Glutamatergic neuron (in vitro differentiated cells): ENCODE results near the gene COL15A1. TPM values are rescaled to one million over a fixed set of nuclear protein-coding genes. Genes with fewer than 3 reads are reported as not detected.
A peak's percentile ranks its signal among the peaks of the same experiment; 100 is the strongest.

ENCODE experiments used
- DNase-seq: peaks from one replicate; pipeline ENCODE4 v3.0.0; 2022
- H3K27ac Mint-ChIP-seq: one replicate; pipeline ENCODE4 v1.8.0; 2020; ENCODE audit warnings: mild to moderate bottlenecking, mixed read lengths, inconsistent platforms; ENCODE audit not compliant: unreplicated experiment
- H3K27me3 Mint-ChIP-seq: one replicate; pipeline ENCODE4 v1.8.0; 2020; ENCODE audit warnings: mild to moderate bottlenecking, moderate library complexity, mixed read lengths, inconsistent platforms; ENCODE audit not compliant: unreplicated experiment
- H3K36me3 Mint-ChIP-seq: one replicate; pipeline ENCODE4 v1.8.0; 2020; ENCODE audit warnings: mild to moderate bottlenecking, mixed read lengths, inconsistent platforms; ENCODE audit not compliant: unreplicated experiment
- H3K4me1 Mint-ChIP-seq: one replicate; pipeline ENCODE4 v1.8.0; 2020; ENCODE audit warnings: mild to moderate bottlenecking, low read depth, mixed read lengths, inconsistent platforms; ENCODE audit not compliant: unreplicated experiment
- H3K4me3 Mint-ChIP-seq: one replicate; pipeline ENCODE4 v1.8.0; 2020; ENCODE audit warnings: mild to moderate bottlenecking, mixed read lengths, inconsistent platforms; ENCODE audit not compliant: unreplicated experiment
- H3K9me3 Mint-ChIP-seq: one replicate; pipeline ENCODE4 v1.8.0; 2020; ENCODE audit warnings: mild to moderate bottlenecking, moderate library complexity, mixed read lengths, inconsistent platforms; ENCODE audit not compliant: unreplicated experiment
- CTCF ChIP-seq: fragments of 200-600 bp; sonication (generic); IDR thresholded peaks from one replicate; pipeline ENCODE4 v1.5.0; 2021; ENCODE audit not compliant: partially characterized antibody, unreplicated experiment
- total RNA-seq: library from RNA; stranded (reverse); fragmentation: NEBNext Ultra II Directional; extraction: Animal tissue kit (Norgen Biotek cat#: 25700); gene quantifications from one replicate; pipeline ENCODE4 v1.2.1, GENCODE V29; 2021; ENCODE audit not compliant: unreplicated experiment

COL15A1 gene
- total RNA-seq, 1 donor from 2014 or later: not detected

- H3K36me3 Mint-ChIP-seq: no peaks in the 10 kb centered on the region
- H3K9me3 Mint-ChIP-seq: peaks cover 11% of the 10 kb centered on the region
- DNase-seq: no peak
- TF ChIP-seq CTCF: no peak
- peaks cover 17% of the 10 kb centered on the region for H3K4me1 Mint-ChIP-seq
- no peak overlapping the region for H3K4me3 Mint-ChIP-seq
- peaks cover 16% of the 10 kb centered on the region for H3K27me3 Mint-ChIP-seq
- H3K27ac Mint-ChIP-seq: no peak overlapping the region
These were observed 157.6 kb downstream of the COL15A1 start for GRCh38 chr9:99101271-99101670.

GRCh38 chr9:99101812-99102211, 158.1 kb downstream of the COL15A1 start:
- TF ChIP-seq CTCF: no peak
- H3K4me1 Mint-ChIP-seq: peaks cover 19% of the 10 kb centered on the region
- H3K27me3 Mint-ChIP-seq: peaks cover 13% of the 10 kb centered on the region
- H3K27ac Mint-ChIP-seq: no peak overlapping the region
- no peak for DNase-seq
- H3K36me3 Mint-ChIP-seq: no peaks in the 10 kb centered on the region
- H3K4me3 Mint-ChIP-seq: no peak overlapping the region
- H3K9me3 Mint-ChIP-seq: peaks cover 11% of the 10 kb centered on the region

- H3K27me3 Mint-ChIP-seq: peaks cover 12% of the 10 kb centered on the region
These were observed 159.6 kb downstream of the COL15A1 start for GRCh38 chr9:99103054-99103895.

GRCh38 chr9:99103901-99104458, 160.3 kb downstream of the COL15A1 start:
- Mint-ChIP-seq H3K36me3 (no peaks in the 10 kb centered on the region), H3K9me3 (peaks cover 11% of the 10 kb centered on the region), H3K27me3 (peaks cover 12% of the 10 kb centered on the region), H3K4me1 (peaks cover 36% of the 10 kb centered on the region), H3K27ac (peak overlapping the region; percentile 84), H3K4me3 (peak overlapping the region; percentile 95)
- TF ChIP-seq CTCF: no peak
- peak; percentile 21 for DNase-seq

More at GRCh38 chr9:99103054-99103895, 159.6 kb downstream of the COL15A1 start:
- H3K27ac Mint-ChIP-seq: peak overlapping the region; percentile 59
- H3K9me3 Mint-ChIP-seq: peaks cover 11% of the 10 kb centered on the region
- no peaks in the 10 kb centered on the region for H3K36me3 Mint-ChIP-seq
- DNase-seq: no peak
- no peak for TF ChIP-seq CTCF
- peaks cover 29% of the 10 kb centered on the region for H3K4me1 Mint-ChIP-seq
- H3K4me3 Mint-ChIP-seq: peak overlapping the region; percentile 95
